ENCODE results near the gene TAS2R40.

Gene TAS2R40

DNA sequence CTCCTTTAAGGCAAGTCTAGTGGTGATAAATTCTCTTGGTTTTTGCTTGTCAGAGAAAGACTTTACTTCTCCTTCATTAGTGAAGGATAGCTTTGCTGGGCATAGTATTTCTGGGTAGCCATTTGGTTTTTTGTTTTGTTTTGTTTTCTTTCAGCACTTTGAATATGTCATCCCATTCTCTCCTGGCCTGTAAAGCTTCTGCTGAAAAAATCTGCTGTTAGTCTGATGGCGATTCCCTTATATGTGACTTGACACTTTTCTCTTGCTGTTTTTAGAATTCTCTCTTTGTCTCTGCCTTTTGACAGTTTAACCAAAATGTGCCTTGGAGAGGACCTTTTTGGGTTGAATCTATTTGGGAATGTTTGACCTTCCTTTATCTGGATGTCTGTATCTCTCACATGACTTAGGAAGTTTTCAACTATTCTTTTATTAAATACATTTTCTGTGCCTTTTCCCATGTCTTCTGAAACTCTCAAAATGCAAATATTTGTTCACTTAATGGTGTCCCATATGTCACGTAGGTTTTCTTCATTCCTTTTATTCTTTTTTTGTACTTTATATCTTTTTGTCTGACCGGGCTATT, 14.7 kb downstream of the TAS2R40 start:
- no peak for TF ChIP-seq ZNF274 (IDR thresholded peaks at IDR 0.05; ENCODE audit: low read depth, low read length)
- no peak overlapping the region for H3K4me3 ChIP-seq (ENCODE audit: low read length)

DNA sequence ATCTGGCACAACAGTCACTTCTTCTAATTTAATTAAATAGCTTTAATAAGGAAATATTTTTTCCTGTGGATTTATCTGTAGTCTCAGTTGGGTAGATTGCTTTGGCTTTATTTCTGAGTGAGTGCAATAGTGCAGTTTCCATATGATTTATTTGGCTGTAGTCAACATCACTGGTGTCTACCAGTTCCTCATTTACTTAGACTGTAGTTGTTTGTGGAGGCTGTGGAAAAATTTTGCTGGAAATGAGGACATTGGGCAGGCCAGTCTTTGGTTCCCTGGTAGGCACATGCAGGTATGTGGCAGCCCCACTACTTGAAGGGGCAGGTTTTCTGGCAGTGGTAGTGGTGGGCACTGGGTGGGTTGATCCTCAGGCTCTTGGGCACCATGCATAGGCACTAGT, 15.5 kb downstream of the TAS2R40 start:
- no peak overlapping the region for H3K4me3 ChIP-seq (ENCODE audit: low read length)
- no peak for TF ChIP-seq ZNF274 (IDR thresholded peaks at IDR 0.05; ENCODE audit: low read depth, low read length)

DNA sequence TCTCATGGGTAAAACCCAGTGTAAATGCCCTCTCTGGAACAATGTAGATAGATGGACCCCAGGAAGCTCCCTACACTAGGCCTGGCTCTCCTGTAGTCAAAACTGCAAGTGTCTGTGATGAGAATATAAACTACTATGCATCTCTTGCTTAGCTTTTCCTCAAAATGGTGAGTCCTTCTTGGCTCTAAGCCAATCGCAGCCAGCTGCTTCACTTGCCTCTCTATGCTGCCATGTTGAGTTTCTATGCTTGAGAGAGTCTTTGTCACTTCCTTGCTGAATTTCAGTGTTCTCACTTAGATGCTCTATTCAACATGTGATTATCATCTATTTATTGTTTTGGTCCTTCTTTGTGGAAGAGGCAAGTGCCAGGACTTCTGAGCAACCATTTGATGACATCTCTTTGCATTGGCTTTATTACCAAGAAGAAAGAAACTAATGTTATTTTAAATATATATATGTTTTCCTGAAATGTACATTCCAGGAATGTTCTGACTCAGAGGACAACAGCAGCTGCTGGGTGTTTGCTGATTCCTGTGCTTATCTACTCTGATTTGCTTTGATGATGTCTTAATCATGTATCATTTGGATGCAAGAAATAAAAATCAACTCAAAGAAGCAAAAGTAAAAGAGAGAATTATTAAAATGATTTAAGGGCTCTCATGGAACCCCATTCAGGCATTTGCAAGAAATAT, 16.6 kb downstream of the TAS2R40 start:
- no peak overlapping the region for H3K4me3 ChIP-seq (ENCODE audit: low read length)
- no peak for TF ChIP-seq ZNF274 (IDR thresholded peaks at IDR 0.05; ENCODE audit: low read depth, low read length)

GRCh38 chr7:143239813-143240212, 18.0 kb downstream of the TAS2R40 start:
- TF ChIP-seq ZNF274 (IDR thresholded peaks at IDR 0.05; ENCODE audit: low read depth, low read length), result no peak
- H3K4me3 ChIP-seq (ENCODE audit: low read length), result no peak overlapping the region

GRCh38 chr7:143240291-143241168, 18.7 kb downstream of the TAS2R40 start:
- no peak overlapping the region for H3K4me3 ChIP-seq (ENCODE audit: low read length)
- no peak for TF ChIP-seq ZNF274 (IDR thresholded peaks at IDR 0.05; ENCODE audit: low read depth, low read length)

DNA sequence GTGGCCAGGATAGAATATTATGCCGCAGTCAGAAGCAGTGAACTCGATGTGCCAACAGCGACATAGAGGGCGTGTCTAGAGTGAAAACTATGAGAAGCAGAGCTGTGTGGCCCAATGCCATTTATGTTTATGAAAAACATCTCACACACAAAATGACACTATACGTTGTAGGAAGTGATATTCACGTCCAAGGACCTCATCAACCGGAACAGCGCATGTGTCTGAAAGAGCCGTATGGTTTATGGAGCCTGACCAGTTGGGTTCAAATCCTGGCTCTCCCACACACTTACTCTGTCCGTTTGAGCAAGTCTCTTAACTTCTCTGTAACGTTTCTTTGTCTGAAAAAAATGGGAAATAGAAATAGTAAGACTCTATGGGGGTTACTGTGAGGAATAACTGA, 20.5 kb downstream of the TAS2R40 start:
- TF ChIP-seq ZNF274 (IDR thresholded peaks at IDR 0.05; ENCODE audit: low read depth, low read length), result no peak
- no peak overlapping the region for H3K4me3 ChIP-seq (ENCODE audit: low read length)

DNA sequence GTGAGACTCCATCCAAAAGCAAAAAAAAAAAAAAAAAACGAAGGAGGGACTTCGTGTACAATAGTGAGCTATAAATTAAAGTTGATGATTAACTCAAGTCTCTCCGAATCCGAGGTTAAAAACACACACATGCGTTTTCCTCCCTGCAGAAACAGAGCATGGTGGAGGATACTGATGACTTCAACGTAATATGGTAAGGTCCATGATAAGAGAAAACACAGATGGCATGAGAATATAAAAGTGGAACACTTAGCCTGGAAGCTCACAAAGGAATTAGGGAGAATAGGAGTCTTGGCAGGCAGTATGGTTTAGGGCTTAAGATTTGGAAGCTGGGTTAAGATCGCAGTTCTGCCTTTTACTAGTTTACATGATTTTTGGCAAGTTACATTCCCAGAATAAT, 21.3 kb downstream of the TAS2R40 start:
- TF ChIP-seq ZNF274 (IDR thresholded peaks at IDR 0.05; ENCODE audit: low read depth, low read length), result no peak
- H3K4me3 ChIP-seq (ENCODE audit: low read length), result no peak overlapping the region

DNA sequence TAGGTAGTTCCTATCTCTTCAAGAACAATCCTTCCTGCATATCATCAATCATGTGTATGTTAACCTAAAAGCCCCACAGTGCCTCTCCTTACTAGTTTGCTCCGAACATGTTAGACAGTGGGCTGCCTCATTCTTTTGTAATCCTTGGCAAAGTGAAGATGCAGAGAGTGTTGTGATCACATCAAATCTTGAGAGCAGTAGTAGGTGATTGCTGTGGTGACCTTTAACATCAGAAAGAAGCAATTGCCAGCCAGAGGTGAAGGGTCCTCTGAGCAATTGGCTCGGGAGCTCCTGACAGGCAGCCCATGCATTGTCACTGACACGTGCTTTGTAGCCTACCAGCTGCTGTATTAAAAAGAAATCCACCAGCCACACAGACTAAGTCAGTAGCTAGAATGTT, 21.8 kb downstream of the TAS2R40 start:
- TF ChIP-seq ZNF274 (IDR thresholded peaks at IDR 0.05; ENCODE audit: low read depth, low read length), result no peak
- H3K4me3 ChIP-seq (ENCODE audit: low read length), result no peak overlapping the region

- TF ChIP-seq ZNF274 (IDR thresholded peaks at IDR 0.05; ENCODE audit: low read depth, low read length), result no peak
- H3K4me3 ChIP-seq (ENCODE audit: low read length), result no peak overlapping the region
Observed at GRCh38 chr7:143244321-143244720, 22.5 kb downstream of the TAS2R40 start.

DNA sequence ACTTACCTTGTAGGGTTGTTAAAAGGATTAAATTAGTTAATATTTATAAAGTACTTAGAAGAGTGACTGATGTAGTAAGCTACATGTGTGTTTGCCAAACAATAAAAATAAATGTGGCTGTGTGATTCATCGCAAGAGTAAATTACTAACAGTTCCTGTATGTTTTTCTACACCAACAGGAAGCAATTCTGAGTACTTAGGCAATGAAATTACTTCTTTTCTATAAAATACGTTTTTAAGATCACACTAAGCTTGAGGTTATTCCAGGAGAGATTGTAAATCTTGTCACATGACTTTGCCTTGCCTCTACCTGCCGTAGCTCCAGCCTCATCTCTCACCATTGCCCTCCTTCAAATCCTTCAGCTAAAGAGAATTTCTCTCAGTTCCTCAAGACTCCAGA, 23.3 kb downstream of the TAS2R40 start:
- no peak for TF ChIP-seq ZNF274 (IDR thresholded peaks at IDR 0.05; ENCODE audit: low read depth, low read length)
- H3K4me3 ChIP-seq (ENCODE audit: low read length), result no peak overlapping the region

DNA sequence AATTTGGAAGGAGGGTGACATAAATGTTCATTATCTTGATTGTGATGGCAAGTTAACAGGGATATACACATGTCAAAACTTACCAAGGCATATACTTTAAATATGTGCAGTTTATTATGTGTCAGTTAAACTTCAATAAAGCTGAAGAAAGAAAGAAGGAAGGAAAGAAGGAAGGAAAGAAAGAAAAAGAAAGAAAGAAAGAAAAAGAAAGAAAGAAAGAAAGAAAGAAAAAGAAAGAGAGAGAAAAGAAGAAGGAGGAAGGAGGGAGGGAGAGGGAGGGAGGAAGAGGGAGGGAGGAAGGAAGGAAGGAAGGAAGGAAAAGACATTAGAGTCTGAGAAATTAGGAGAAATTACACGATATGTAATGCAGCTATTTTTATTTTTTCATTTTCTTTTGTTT, 25.5 kb downstream of the TAS2R40 start:
- no peak for TF ChIP-seq ZNF274 (IDR thresholded peaks at IDR 0.05; ENCODE audit: low read depth, low read length)

GRCh38 chr7:143248761-143249354, 27.0 kb downstream of the TAS2R40 start:
- TF ChIP-seq ZNF274 (IDR thresholded peaks at IDR 0.05; ENCODE audit: low read depth, low read length), result no peak
- no peak overlapping the region for H3K4me3 ChIP-seq (ENCODE audit: low read length)

More for the DNA sequence above, 25.5 kb downstream of the TAS2R40 start:
- H3K4me3 ChIP-seq (ENCODE audit: low read length), result no peak overlapping the region

DNA sequence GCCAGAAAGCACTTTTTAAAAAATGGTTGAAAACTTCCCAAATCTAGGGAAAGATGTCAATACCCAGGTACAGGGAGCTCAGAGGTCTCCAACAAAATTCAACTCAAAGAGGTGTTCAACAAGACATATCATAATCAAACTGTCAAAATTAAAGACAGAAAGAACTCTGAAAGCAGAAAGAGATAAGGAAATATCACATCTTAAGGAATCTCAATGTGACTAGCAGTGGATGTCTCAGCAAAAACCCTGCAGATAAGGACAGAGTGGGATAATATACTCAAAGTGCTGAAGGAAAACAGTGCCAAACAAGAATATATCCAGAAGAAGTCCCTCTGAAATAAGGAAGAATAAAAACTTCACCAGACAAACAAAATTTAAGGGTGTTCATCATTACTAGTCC, 28.4 kb downstream of the TAS2R40 start:
- no peak overlapping the region for H3K4me3 ChIP-seq (ENCODE audit: low read length)
- no peak for TF ChIP-seq ZNF274 (IDR thresholded peaks at IDR 0.05; ENCODE audit: low read depth, low read length)

GRCh38 chr7:143250822-143251221, 29.0 kb downstream of the TAS2R40 start:
- no peak for TF ChIP-seq ZNF274 (IDR thresholded peaks at IDR 0.05; ENCODE audit: low read depth, low read length)
- no peak overlapping the region for H3K4me3 ChIP-seq (ENCODE audit: low read length)

Data from GM08714 (cell line).